Liver (tissue), 9 donors: ENCODE measurements around the gene ARHGAP35. TPM values are rescaled to one million over a fixed set of nuclear protein-coding genes. Genes with fewer than 3 reads are reported as not detected.

Experiments used
- DNase-seq: peaks from one replicate; pipeline ENCODE4 v3.0.0-alpha.2; 2017; ENCODE audit warnings: low spot score
- H3K27ac ChIP-seq, 2 donors: one replicate each; pipeline ENCODE4 v1.7.0; 2013; ENCODE audit warnings: inconsistent platforms in 2 of 2, low read length in 2 of 2, control low read depth in 1 of 2, low read depth in 1 of 2, mild to moderate bottlenecking in 1 of 2
- H3K27me3 ChIP-seq, 4 donors: one replicate each; pipeline versions ENCODE4 v1.6.1 to v1.7.0; 2013; ENCODE audit warnings: low read length in 3 of 4, inconsistent platforms in 1 of 4, mild to moderate bottlenecking in 1 of 4, moderate library complexity in 1 of 4; ENCODE audit not compliant: control insufficient read depth in 4 of 4, insufficient read depth in 4 of 4
- H3K36me3 ChIP-seq, 4 donors: one replicate each; pipeline versions ENCODE4 v1.6.1 to v1.7.0; 2013; ENCODE audit warnings: low read length in 3 of 4, mild to moderate bottlenecking in 3 of 4, low read depth in 1 of 4, moderate library complexity in 1 of 4; ENCODE audit not compliant: control insufficient read depth in 4 of 4, insufficient read depth in 3 of 4
- H3K4me1 ChIP-seq, 4 donors: one replicate each; pipeline versions ENCODE4 v1.6.1 to v1.7.0; 2013; ENCODE audit warnings: low read length in 3 of 4, mild to moderate bottlenecking in 3 of 4, moderate library complexity in 1 of 4; ENCODE audit not compliant: control insufficient read depth in 4 of 4, insufficient read depth in 4 of 4
- H3K4me3 ChIP-seq, 3 donors: one replicate each; pipeline versions ENCODE4 v1.6.1 to v1.7.0; 2013; ENCODE audit warnings: low read length in 3 of 3, control low read depth in 1 of 3, low read depth in 1 of 3, mild to moderate bottlenecking in 1 of 3
- H3K9ac ChIP-seq, 2 donors: one replicate each; pipeline ENCODE4 v1.7.0; 2013; ENCODE audit warnings: low read length in 2 of 2, mild to moderate bottlenecking in 2 of 2, moderate library complexity in 2 of 2, control low read depth in 1 of 2, low read depth in 1 of 2
- H3K9me3 ChIP-seq, 4 donors: one replicate each; pipeline versions ENCODE4 v1.6.1 to v1.7.0; 2013; ENCODE audit warnings: low read length in 3 of 4; ENCODE audit not compliant: control insufficient read depth in 4 of 4
- CTCF ChIP-seq: fragments of 150-350 bp; IDR thresholded peaks from 2 replicates; pipeline ENCODE4 v1.5.1; 2017; ENCODE audit warnings: improper control_type of control experiment, low read depth, low read length; ENCODE audit not compliant: missing input control
- EGR1 ChIP-seq, 2 donors: IDR thresholded peaks; 2 replicates each; pipeline ENCODE4 v1.6.1; 2016 to 2018; ENCODE audit warnings: antibody characterized with exemption in 2 of 2, low read depth in 2 of 2
- FOXA1 ChIP-seq: IDR thresholded peaks from 2 replicates; pipeline ENCODE4 v1.6.1; 2016; ENCODE audit warnings: antibody characterized with exemption
- FOXA2 ChIP-seq: IDR thresholded peaks from 2 replicates; pipeline ENCODE4 v1.6.1; 2016; ENCODE audit warnings: antibody characterized with exemption
- GABPA ChIP-seq, 2 donors: IDR thresholded peaks in 1 of 2; conservative IDR thresholded peaks in 1 of 2; 2 replicates each; pipeline ENCODE4 v1.6.1; 2016; ENCODE audit warnings: antibody characterized with exemption in 2 of 2, mild to moderate bottlenecking in 1 of 2, moderate library complexity in 1 of 2
- HNF4A ChIP-seq, 2 donors: conservative IDR thresholded peaks; 2 replicates each; pipeline ENCODE4 v1.6.1; 2016; ENCODE audit warnings: antibody characterized with exemption in 2 of 2, mild to moderate bottlenecking in 2 of 2
- HNF4G ChIP-seq: IDR thresholded peaks from 2 replicates; pipeline ENCODE4 v1.6.1; 2016; ENCODE audit warnings: antibody characterized with exemption
- JUND ChIP-seq, 2 donors: IDR thresholded peaks; 2 replicates each; pipeline ENCODE4 v1.6.1; 2016; ENCODE audit warnings: antibody characterized with exemption in 2 of 2
- NR2F2 ChIP-seq: IDR thresholded peaks from 2 replicates; pipeline ENCODE4 v1.6.1; 2016; ENCODE audit warnings: antibody characterized with exemption
- RAD21 ChIP-seq, 2 donors: IDR thresholded peaks; 2 replicates each; pipeline ENCODE4 v1.6.1; 2016; ENCODE audit warnings: antibody characterized with exemption in 2 of 2, mild to moderate bottlenecking in 2 of 2
- RXRA ChIP-seq, 2 donors: IDR thresholded peaks; 2 replicates each; pipeline ENCODE4 v1.6.1; 2017 to 2018; ENCODE audit warnings: antibody characterized with exemption in 2 of 2, mild to moderate bottlenecking in 1 of 2
- SP1 ChIP-seq: IDR thresholded peaks from 2 replicates; pipeline ENCODE4 v1.6.1; 2018; ENCODE audit warnings: antibody characterized with exemption, mild to moderate bottlenecking
- TAF1 ChIP-seq: conservative IDR thresholded peaks from 2 replicates; pipeline ENCODE4 v1.6.1; 2016; ENCODE audit warnings: antibody characterized with exemption, mild to moderate bottlenecking
- YY1 ChIP-seq: IDR thresholded peaks from 2 replicates; pipeline ENCODE4 v1.6.1; 2016; ENCODE audit warnings: antibody characterized with exemption, mild to moderate bottlenecking
- ZBTB33 ChIP-seq: IDR thresholded peaks from 2 replicates; pipeline ENCODE4 v1.6.1; 2016; ENCODE audit warnings: antibody characterized with exemption
- WGBS: extraction: QIAGEN DNeasy Blood & Tissue Kit; methylation state at CpG from one replicate; pipeline ENCODE4 v1.1.7; 2013; 5-methylcytosine and 5-hydroxymethylcytosine counted together
- polyA plus RNA-seq, 2 donors: library from polyadenylated mRNA; stranded (reverse) in 1 of 2; unstranded in 1 of 2; fragments of 200-250 nt in 1 of 2; fragments of >200 nt in 1 of 2; fragmentation: Nextera tagmentation in 1 of 2; extraction: Ambion mirVana in 1 of 2; gene quantifications; one replicate each; pipeline versions ENCODE4 v1.2.1 to v1.2.3, GENCODE V29; 2013 to 2015
- total RNA-seq, 2 donors: library from RNA; depleted of rRNA; stranded (reverse); fragments of >200 nt; gene quantifications; one replicate each; pipeline ENCODE4 v1.2.3, GENCODE V29; 2014
- TF ChIP-seq, protein P1 (sequence below): IDR thresholded peaks from 2 replicates; pipeline ENCODE4 v1.6.1; 2016; ENCODE audit warnings: antibody characterized with exemption, mild to moderate bottlenecking
- TF ChIP-seq, protein P2 (sequence below): IDR thresholded peaks from 2 replicates; pipeline ENCODE4 v1.6.1; 2016; ENCODE audit warnings: antibody characterized with exemption
- TF ChIP-seq, protein P3 (sequence below): IDR thresholded peaks from 2 replicates; pipeline ENCODE4 v1.6.1; 2016; ENCODE audit warnings: antibody characterized with exemption
- donor health status: healthy.
- donor health status: healthy.
- donor health status: healthy.
- donor health status: healthy.
- donor health status: healthy.

ARHGAP35 gene
- total and polyA plus RNA-seq, 4 donors, result 15.5 to 49.2 (median 21.7) TPM

DNA sequence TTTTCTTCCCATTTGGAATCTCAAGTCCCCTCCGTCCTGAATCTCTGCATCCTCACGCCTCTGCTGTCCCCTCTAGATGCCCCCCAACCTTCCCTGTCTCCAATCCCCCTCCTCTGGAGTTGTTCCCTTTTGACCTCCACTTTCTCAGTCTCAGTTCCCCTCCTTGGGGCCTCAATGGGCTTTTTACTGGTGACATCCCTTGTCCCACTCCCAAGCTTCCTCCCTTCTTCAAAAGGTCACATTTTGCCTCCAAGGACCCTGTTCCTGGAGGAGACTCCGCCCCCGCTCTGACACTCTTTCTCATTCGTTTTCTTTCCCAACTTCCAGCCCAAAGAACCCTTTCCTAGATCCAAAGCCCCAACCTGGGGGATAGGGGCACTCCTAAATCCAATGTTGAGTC, 11.2 kb upstream of the ARHGAP35 start:
- Histone ChIP-seq H3K4me1 (peaks cover 8 to 33% (median 29%) of the 10 kb centered on the region in 4 donors), H3K27ac (peak overlapping the region; percentile 57 to 92), H3K9me3 (no peaks in the 10 kb centered on the region), H3K4me3 (peak overlapping the region; percentile 73 to 99 (median 82)), H3K9ac (peak overlapping the region; percentile 12 to 91), H3K36me3 (no peaks in the 10 kb centered on the region), H3K27me3 (no peaks in the 10 kb centered on the region)
- TF ChIP-seq TAF1 (no peak), RXRA (IDR thresholded peaks at IDR 0.05) (no peak), ZBTB33 (no peak), SP1 (no peak), FOXA1 (no peak), NR2F2 (no peak), HNF4G (no peak), EGR1 (IDR thresholded peaks at IDR 0.05; ENCODE audit: low read depth in 2 of 2) (no peak), GABPA (IDR thresholded peaks at IDR 0.05 in 1 of 2, conservative IDR thresholded peaks at IDR 0.05 in 1 of 2) (no peak), FOXA2 (no peak), JUND (IDR thresholded peaks at IDR 0.05) (no peak), YY1 (no peak), CTCF (no peak), HNF4A (conservative IDR thresholded peaks at IDR 0.05) (no peak), RAD21 (IDR thresholded peaks at IDR 0.05) (no peak)
- TF ChIP-seq, protein P1, sequence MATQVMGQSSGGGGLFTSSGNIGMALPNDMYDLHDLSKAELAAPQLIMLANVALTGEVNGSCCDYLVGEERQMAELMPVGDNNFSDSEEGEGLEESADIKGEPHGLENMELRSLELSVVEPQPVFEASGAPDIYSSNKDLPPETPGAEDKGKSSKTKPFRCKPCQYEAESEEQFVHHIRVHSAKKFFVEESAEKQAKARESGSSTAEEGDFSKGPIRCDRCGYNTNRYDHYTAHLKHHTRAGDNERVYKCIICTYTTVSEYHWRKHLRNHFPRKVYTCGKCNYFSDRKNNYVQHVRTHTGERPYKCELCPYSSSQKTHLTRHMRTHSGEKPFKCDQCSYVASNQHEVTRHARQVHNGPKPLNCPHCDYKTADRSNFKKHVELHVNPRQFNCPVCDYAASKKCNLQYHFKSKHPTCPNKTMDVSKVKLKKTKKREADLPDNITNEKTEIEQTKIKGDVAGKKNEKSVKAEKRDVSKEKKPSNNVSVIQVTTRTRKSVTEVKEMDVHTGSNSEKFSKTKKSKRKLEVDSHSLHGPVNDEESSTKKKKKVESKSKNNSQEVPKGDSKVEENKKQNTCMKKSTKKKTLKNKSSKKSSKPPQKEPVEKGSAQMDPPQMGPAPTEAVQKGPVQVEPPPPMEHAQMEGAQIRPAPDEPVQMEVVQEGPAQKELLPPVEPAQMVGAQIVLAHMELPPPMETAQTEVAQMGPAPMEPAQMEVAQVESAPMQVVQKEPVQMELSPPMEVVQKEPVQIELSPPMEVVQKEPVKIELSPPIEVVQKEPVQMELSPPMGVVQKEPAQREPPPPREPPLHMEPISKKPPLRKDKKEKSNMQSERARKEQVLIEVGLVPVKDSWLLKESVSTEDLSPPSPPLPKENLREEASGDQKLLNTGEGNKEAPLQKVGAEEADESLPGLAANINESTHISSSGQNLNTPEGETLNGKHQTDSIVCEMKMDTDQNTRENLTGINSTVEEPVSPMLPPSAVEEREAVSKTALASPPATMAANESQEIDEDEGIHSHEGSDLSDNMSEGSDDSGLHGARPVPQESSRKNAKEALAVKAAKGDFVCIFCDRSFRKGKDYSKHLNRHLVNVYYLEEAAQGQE, result no peak
- TF ChIP-seq, protein P2, sequence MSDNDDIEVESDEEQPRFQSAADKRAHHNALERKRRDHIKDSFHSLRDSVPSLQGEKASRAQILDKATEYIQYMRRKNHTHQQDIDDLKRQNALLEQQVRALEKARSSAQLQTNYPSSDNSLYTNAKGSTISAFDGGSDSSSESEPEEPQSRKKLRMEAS, result no peak
- TF ChIP-seq, protein P3, sequence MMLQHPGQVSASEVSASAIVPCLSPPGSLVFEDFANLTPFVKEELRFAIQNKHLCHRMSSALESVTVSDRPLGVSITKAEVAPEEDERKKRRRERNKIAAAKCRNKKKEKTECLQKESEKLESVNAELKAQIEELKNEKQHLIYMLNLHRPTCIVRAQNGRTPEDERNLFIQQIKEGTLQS, result no peak
- 59% methylated on average over 5 of the region's 5 CpGs for WGBS
- DNase-seq, result no peak
